HG02623 (cell line): Measurements from ENCODE around the gene AP4S1.
"Not testable (repeated sequence)": the region's sequence is repeated elsewhere in the genome, so short reads cannot be mapped to it uniquely, and the experiment has no call there.

ENCODE experiments used
- ATAC-seq: cut with Tn5 transposase; IDR thresholded peaks from one replicate; pipeline ENCODE4 v1.9.1; 2021; ENCODE audit warnings: moderate library complexity; ENCODE audit not compliant: unreplicated experiment

Gene AP4S1

DNA sequence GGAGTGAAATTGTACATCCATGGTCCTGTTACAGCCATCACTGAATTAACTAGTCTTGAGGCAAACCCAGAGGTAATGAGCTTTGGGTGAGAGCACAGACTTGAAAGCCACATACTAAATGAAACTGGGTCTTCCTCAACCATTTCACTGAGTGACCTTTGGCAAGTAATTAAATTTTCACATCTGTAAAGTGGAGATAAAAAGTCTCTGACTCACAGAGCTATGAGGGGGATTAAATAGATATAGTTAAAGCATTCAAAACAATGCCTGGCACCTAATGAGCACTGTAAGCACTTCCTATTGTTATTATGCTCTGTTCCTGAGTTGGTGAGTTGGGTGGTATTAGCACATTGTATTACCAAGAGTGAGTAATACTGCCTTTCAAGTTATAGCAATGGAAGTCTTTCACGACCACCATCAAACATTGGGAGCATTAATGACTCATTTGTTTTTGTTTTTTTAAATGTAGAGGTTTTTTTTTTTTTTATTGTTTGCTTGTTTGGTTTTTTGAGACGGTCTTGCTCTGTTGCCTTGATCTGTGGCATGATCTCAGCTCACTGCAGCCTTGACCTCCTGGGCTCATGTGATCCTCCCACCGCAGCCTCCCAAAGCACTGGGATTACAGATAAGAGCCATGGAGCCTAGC, 13.2 kb downstream of the AP4S1 start:
- no peak for ATAC-seq

GRCh38 chr14:31042300-31042699, 16.9 kb downstream of the AP4S1 start:
- ATAC-seq: no peak

DNA sequence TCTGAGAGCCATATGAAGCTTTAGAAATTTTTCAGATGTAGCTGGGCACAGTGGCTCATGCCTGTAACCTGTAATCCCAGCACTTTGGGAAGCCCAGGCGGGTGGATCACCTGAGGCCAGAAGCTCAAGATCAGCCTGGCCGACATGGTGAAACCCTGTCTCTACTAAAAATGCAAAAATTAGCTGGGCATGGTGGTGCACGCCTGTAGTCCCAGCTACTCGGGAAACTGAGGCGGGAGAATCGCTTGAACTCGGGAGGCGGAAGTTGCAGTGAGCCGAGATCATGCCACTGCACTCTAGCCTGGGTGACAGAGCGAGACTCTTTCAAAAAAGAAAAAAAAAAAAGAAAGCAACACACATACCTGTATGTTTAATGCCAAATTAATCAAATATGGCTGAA, 17.4 kb downstream of the AP4S1 start:
- not testable (repeated sequence) for ATAC-seq

- no peak for ATAC-seq
Measured at GRCh38 chr14:31043379-31043778, 17.9 kb downstream of the AP4S1 start.

- ATAC-seq: no peak
Measured at GRCh38 chr14:31045501-31046080, 20.1 kb downstream of the AP4S1 start.

GRCh38 chr14:31047503-31047902, 22.1 kb downstream of the AP4S1 start:
- no peak for ATAC-seq

GRCh38 chr14:31051023-31051422, 25.6 kb downstream of the AP4S1 start:
- ATAC-seq: no peak

GRCh38 chr14:31051511-31051910, 26.1 kb downstream of the AP4S1 start:
- no peak for ATAC-seq

- not testable (repeated sequence) for ATAC-seq
Measured at GRCh38 chr14:31052905-31053586, 27.6 kb downstream of the AP4S1 start.

GRCh38 chr14:31057035-31057434, 31.6 kb downstream of the AP4S1 start:
- no peak for ATAC-seq

DNA sequence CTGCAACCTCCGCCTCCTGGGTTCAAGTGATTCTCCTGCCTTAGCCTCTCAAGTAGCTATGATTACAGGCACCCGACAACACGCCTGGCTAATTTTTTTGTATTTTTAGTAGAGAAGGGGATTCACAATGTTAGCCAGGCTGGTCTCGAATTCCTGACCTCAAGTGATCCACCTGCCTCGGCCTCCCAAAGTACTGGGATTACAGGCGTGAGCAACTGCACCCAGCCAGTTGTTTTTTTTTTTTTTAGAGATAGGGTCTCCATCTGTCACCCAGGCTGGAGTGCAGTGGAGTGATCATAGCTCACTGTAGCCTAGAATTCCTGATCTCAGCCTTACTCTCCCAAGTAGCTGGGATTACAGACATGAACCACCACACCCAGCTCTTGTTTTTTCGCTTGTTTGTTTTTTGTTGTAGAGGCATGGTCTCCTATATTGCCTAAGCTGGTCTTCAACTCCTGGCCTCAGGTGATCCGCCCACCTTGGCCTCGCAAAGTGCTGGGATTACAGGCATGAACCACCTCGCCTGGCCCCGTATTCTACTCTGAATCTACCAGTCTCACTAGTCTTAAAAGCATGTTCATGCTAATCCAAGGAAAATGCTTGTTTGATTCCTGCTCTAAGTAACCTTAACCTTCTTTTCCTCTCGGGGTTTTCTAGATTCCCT, 32.4 kb downstream of the AP4S1 start:
- no peak for ATAC-seq

- no peak for ATAC-seq
Measured at GRCh38 chr14:31059152-31059924, 33.9 kb downstream of the AP4S1 start.

GRCh38 chr14:31060253-31060875, 34.9 kb downstream of the AP4S1 start:
- no peak for ATAC-seq

- ATAC-seq: not testable (repeated sequence)
Measured at GRCh38 chr14:31062908-31063307, 37.5 kb downstream of the AP4S1 start.

DNA sequence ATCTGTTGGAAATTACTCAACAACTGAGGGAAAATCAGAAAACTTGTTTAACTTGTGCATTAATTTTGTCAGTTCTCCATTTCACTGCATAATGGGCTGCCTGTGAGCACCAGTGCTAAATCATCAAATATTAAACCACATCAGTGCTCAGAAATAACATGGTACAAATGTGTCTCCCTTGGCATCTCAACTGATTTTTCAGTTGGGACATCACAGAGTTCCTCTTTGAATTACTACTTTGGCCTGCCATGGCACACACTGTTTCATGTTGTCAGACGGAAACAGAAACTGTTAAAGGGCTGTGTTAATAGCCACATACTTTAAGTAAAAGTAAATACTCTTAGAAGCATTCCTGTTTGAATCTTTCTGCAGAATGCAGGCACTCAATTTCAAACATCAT, 42.8 kb downstream of the AP4S1 start:
- ATAC-seq: no peak

DNA sequence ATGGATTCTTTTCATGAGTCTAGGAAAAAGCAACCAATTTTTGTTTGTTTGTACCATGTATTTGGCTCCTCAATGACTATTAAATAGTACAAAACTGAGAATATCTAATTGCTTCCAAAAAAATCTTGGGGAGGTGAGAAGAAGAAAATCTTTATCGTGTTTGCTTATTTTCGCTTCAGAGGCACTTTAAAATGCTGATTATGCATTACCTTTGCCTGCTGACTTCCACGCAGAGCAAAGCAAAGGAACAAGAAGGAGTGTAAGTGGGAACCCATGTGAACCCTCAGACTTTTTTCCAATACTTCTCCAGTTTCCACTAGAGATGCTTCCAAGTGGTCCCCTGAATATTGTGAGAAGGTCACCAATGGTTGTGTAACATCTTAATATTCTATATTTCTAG, 43.9 kb downstream of the AP4S1 start:
- ATAC-seq: no peak

- no peak for ATAC-seq
Measured at GRCh38 chr14:31070431-31070830, 45.0 kb downstream of the AP4S1 start.

- ATAC-seq: no peak
Measured at GRCh38 chr14:31071151-31071550, 45.7 kb downstream of the AP4S1 start.

DNA sequence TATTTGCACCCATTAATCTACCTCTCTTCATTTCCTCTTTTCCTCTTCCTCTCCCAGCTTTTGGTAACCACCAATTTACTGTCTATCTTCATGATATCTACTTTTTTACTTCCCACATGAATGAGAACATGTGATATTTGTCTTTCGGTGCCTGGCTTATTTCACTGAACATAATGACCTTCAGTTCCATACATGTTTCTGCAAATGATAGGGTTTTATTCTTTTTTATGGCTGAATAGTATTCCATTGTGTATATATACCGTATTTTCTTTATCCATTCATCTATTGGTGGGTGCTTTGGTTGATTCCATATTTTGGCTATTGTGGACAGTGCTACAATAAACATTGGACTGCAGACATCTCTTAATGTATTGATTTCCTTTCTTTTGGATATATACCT, 49.7 kb downstream of the AP4S1 start:
- no peak for ATAC-seq

GRCh38 chr14:31078766-31079165, 53.3 kb downstream of the AP4S1 start:
- ATAC-seq: no peak

DNA sequence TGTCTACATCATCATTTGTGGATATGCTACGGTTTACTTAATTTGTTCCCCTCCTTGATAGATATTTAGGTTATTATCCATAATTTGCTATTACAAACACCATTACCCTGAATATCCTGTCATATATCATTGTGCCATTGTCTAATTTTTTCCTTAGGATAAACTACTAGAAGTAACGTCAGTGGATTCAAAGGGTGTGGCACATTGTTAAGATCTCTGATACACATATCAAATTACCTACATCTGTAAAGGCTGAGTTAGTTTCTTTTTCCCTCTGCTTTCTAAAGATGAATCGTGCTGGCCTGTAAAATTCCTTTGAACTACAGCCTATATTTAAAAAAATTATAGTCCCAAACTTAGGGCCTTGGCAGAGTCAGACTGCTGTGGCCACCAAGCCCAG, 54.6 kb downstream of the AP4S1 start:
- ATAC-seq: no peak
